K562 (cell line): ENCODE measurements around the gene C4BPB. TPM values are rescaled to one million over a fixed set of nuclear protein-coding genes. Genes with fewer than 3 reads are reported as not detected.

ENCODE experiments used
- ATAC-seq: fragments of 200-7000 bp; cut with Tn5 transposase; 3 replicates; pipeline ENCODE4 v1.9.1; 2020; ENCODE audit warnings: moderate library complexity
- Bru-seq: library from RNA; stranded (reverse); fragments of 400-500 nt; gene quantifications from one replicate; lab custom pipeline; 2021; lab: Mats Ljungman, UMichigan
- BruChase-seq, 2 experiments: library from RNA; stranded (reverse); fragments of 400-500 nt; gene quantifications; one replicate each; lab custom pipeline; 2021; lab: Mats Ljungman, UMichigan
- BruUV-seq: library from RNA; stranded (reverse); fragments of 400-500 nt; replicated peaks from 2 replicates; lab custom pipeline; 2021; lab: Mats Ljungman, UMichigan
- CTCF ChIA-PET: fragments of 300-600 bp; formaldehyde crosslinking; extraction: SDS; loops from one replicate; lab custom pipeline; 2021; ENCODE audit warnings: low intra/inter-chr PET ratio; lab: Yijun Ruan, JAX
- POLR2A ChIA-PET: fragments of 300-600, 350-650 bp; sonication (Branson Sonifier 250); formaldehyde crosslinking; extraction: SDS; loops from one replicate; lab custom pipeline; 2021; ENCODE audit warnings: antibody characterized with exemption, inconsistent platforms; lab: Yijun Ruan, JAX
- DNase-seq, 4 experiments: peaks; one replicate each; pipeline versions ENCODE4 v3.0.0 to v3.0.0-alpha.2; 2011 to 2018; ENCODE audit warnings: low spot score in 3 of 4, mixed read lengths in 3 of 4; ENCODE audit errors: extremely low read depth in 1 of 4
- FAIRE-seq: peaks from 2 replicates; lab custom pipeline; 2011; peaks lifted over from hg19 to GRCh38; lab: Jason Lieb, UNC
- H2AFZ ChIP-seq: 2 replicates; pipeline ENCODE4 v1.6.0; 2011; ENCODE audit warnings: low read depth, low read length, control low read depth, inconsistent platforms
- H3K27ac ChIP-seq: fragments of 200-600 bp; 3 replicates; pipeline ENCODE4 v1.8.0; 2011; ENCODE audit warnings: low read depth, mild to moderate bottlenecking, control low read depth, inconsistent platforms, low read length, moderate library complexity, mixed read lengths; ENCODE audit errors: extremely low read depth
- H3K27me3 ChIP-seq, 2 experiments: fragments of 300-600 bp in 1 of 2; 2 replicates in 1 of 2; 3 replicates in 1 of 2; pipeline versions ENCODE4 v1.6.0 to v1.8.0; 2011; ENCODE audit warnings: inconsistent platforms in 2 of 2, low read length in 2 of 2, mild to moderate bottlenecking in 1 of 2, mixed read lengths in 1 of 2, moderate library complexity in 1 of 2; ENCODE audit not compliant: control insufficient read depth in 2 of 2, insufficient read depth in 2 of 2
- H3K36me3 ChIP-seq: fragments of 300-600 bp; 3 replicates; pipeline ENCODE4 v1.8.0; 2011; ENCODE audit warnings: mild to moderate bottlenecking, low read length, inconsistent platforms; ENCODE audit not compliant: control insufficient read depth, insufficient read depth
- H3K4me1 ChIP-seq, 2 experiments: fragments of 200-600 bp in 1 of 2; replicated peaks in 1 of 2; 2 replicates in 1 of 2; 3 replicates in 1 of 2; pipeline versions ENCODE4 v1.5.1 to v1.8.0; 2011; ENCODE audit warnings: inconsistent platforms in 2 of 2, low read length in 2 of 2, mild to moderate bottlenecking in 1 of 2, mixed read lengths in 1 of 2, moderate library complexity in 1 of 2; ENCODE audit not compliant: control insufficient read depth in 2 of 2, insufficient read depth in 2 of 2
- H3K4me2 ChIP-seq: 2 replicates; pipeline ENCODE4 v1.6.1; 2011; ENCODE audit warnings: low read length, control low read depth, inconsistent platforms, mixed read lengths; ENCODE audit not compliant: insufficient read depth
- H3K4me3 ChIP-seq: fragments of 200-600 bp; sonication (generic), shearing (Covaris generic); 2 replicates; pipeline ENCODE4 v1.5.1; 2016; ENCODE audit warnings: control low read depth, inconsistent platforms
- H3K79me2 ChIP-seq: fragments of 200-600 bp; 3 replicates; pipeline ENCODE4 v1.8.0; 2011; ENCODE audit warnings: low read length, inconsistent platforms; ENCODE audit not compliant: control insufficient read depth, insufficient read depth
- H3K9ac ChIP-seq, 2 experiments: 2 replicates each; pipeline versions ENCODE4 v1.6.0 to v1.6.1; 2011; ENCODE audit warnings: low read depth in 2 of 2, low read length in 2 of 2, control low read depth in 1 of 2, inconsistent platforms in 1 of 2, mild to moderate bottlenecking in 1 of 2, mixed read lengths in 1 of 2; ENCODE audit not compliant: insufficient read depth in 1 of 2
- H3K9me1 ChIP-seq: one replicate; pipeline ENCODE4 v1.6.0; 2011; ENCODE audit warnings: inconsistent platforms, mild to moderate bottlenecking, low read length, moderate library complexity; ENCODE audit not compliant: control insufficient read depth, insufficient read depth
- H3K9me3 ChIP-seq: replicated peaks from 2 replicates; pipeline ENCODE4 v1.5.1; 2011; ENCODE audit warnings: low read depth, low read length, inconsistent platforms; ENCODE audit not compliant: control insufficient read depth, insufficient read depth
- H4K20me1 ChIP-seq: replicated peaks from 2 replicates; pipeline ENCODE4 v1.6.1; 2011; ENCODE audit warnings: low read length, inconsistent platforms, mixed read lengths; ENCODE audit not compliant: control insufficient read depth, insufficient read depth
- CBX5 ChIP-seq: IDR thresholded peaks from 2 replicates; pipeline ENCODE4 v1.6.1; 2014; ENCODE audit warnings: low read depth, borderline replicate concordance
- HLTF ChIP-seq: fragments of 450-650 bp; IDR thresholded peaks from 2 replicates; pipeline ENCODE4 v1.6.1; 2016
- NCOA2 ChIP-seq, 2 experiments: fragments of 450-650 bp; IDR thresholded peaks; 2 replicates each; pipeline ENCODE4 v1.6.1; 2018; ENCODE audit warnings: mild to moderate bottlenecking in 2 of 2, moderate library complexity in 1 of 2; ENCODE audit not compliant: partially characterized antibody in 2 of 2
- NFIC ChIP-seq: fragments of 450-650 bp; IDR thresholded peaks from 2 replicates; pipeline ENCODE4 v1.6.1; 2017; ENCODE audit warnings: mild to moderate bottlenecking, inconsistent platforms
- PPARD ChIP-seq: fragments of 250-450 bp; sonication (Bioruptor Pico); IDR thresholded peaks from 2 replicates; pipeline ENCODE4 v1.8.0; 2022; ENCODE audit warnings: inconsistent platforms, mild to moderate bottlenecking, moderate library complexity
- TSC22D4 ChIP-seq: fragments of 450-650 bp; IDR thresholded peaks from 2 replicates; pipeline ENCODE4 v1.6.1; 2016; ENCODE audit warnings: missing genetic modification characterization, missing biosample characterization, control low read depth
- ZNF347 ChIP-seq: fragments of 450-650 bp; formaldehyde crosslinking; IDR thresholded peaks from 2 replicates; pipeline ENCODE4 v1.4.0; 2020; ENCODE audit warnings: low read depth, mild to moderate bottlenecking, moderate library complexity
- WGBS: fragments of 100-300 bp; shearing (Covaris generic); methylation state at CpG from one replicate; pipeline ENCODE4 v1.1.6; 2016; ENCODE audit warnings: low coverage, mixed read lengths; ENCODE audit not compliant: insufficient coverage; ENCODE audit errors: missing lambda C conversion rate; 5-methylcytosine and 5-hydroxymethylcytosine counted together
- in situ Hi-C: fragments of 300-500 bp; cut with MboI; formaldehyde crosslinking; loops from 4 replicates; pipeline ENCODE4 v1.15.0; 2018; ENCODE audit warnings: inconsistent platforms, mixed read lengths
- intact Hi-C: fragments of 100-400 bp; cut with micrococcal nuclease; formaldehyde crosslinking; loops from 2 replicates; pipeline ENCODE4 v1.14.2; 2022
- long read RNA-seq, 3 experiments: library from polyadenylated mRNA in 2 of 3; library from RNA in 1 of 3; unstranded in 2 of 3; stranded (forward) in 1 of 3; transcript quantifications; one replicate each; pipeline ENCODE4 v2.0.0, GENCODE V29; 2019 to 2022
- polyA minus RNA-seq, 3 experiments: library from RNA; depleted of rRNA, polyadenylated mRNA; stranded (reverse); fragments of >200 nt; gene quantifications; 2 replicates each; pipeline ENCODE4 v1.2.3, GENCODE V29; 2011
- polyA plus RNA-seq, 8 experiments: library from polyadenylated mRNA; depleted of rRNA in 4 of 8; stranded (reverse) in 5 of 8; unstranded in 3 of 8; fragments of >200 nt; fragmentation: Nextera tagmentation in 2 of 8; fragmentation: Illumina TruSeq in 1 of 8; extraction: Ambion mirVana in 2 of 8; extraction: Trizol in 1 of 8; gene quantifications; 2 replicates each; pipeline versions ENCODE4 v1.2.1 to v1.2.3, GENCODE V29; 2011 to 2014; ENCODE audit warnings: inconsistent platforms in 1 of 8, missing spikeins in 1 of 8
- total RNA-seq, 7 experiments: library from RNA; depleted of rRNA in 6 of 7; stranded (reverse); fragments of >200 nt in 6 of 7; fragmentation: Illumina TruSeq in 2 of 7; extraction: Trizol in 2 of 7; gene quantifications; 2 replicates each; pipeline versions ENCODE4 v1.2.1 to v1.2.3, GENCODE V29; 2011 to 2021; ENCODE audit warnings: low replicate concordance in 1 of 7

C4BPB gene
- total RNA-seq (2011; cell fraction: chromatin; rRNA removed; ENCODE audit: low replicate concordance) = not detected in 2 replicates
- not detected in 2 replicates for total RNA-seq (2011; cell fraction: nucleolus; rRNA removed)
- not detected in 2 replicates for total RNA-seq (2011; cell fraction: nucleoplasm; rRNA removed)
- total RNA-seq (2014; rRNA removed) (not detected in 2 replicates), total RNA-seq (2014; rRNA removed; fragmentation: Illumina TruSeq; extraction: Trizol) (not detected in 2 replicates), total RNA-seq (2015; rRNA removed; fragmentation: Illumina TruSeq; extraction: Trizol) (not detected in 2 replicates), total RNA-seq (2021) (not detected in 2 replicates), polyA plus RNA-seq (2011; rRNA removed) (not detected in 2 replicates), polyA plus RNA-seq (2014; fragmentation: Illumina TruSeq; extraction: Trizol) (not detected in 2 replicates), polyA plus RNA-seq (2014; fragmentation: Nextera tagmentation; extraction: Ambion mirVana) (not detected), polyA plus RNA-seq (2014; rRNA removed) (not detected in 2 replicates), polyA minus RNA-seq (2011; rRNA and poly(A)+ RNA removed) (0.12 TPM in 1 of 2 replicates, not detected in the other), Bru-seq, nascent RNA (percentile 18 among the genes with signal in this experiment), BruChase-seq, experiment 1, labeled RNA remaining after a 2-hour chase (percentile 35 among the genes with signal in this experiment), BruChase-seq, experiment 2, labeled RNA remaining after a 6-hour chase (percentile 34 among the genes with signal in this experiment)
- 0.03 TPM in 1 of 2 replicates, not detected in the other for polyA plus RNA-seq (2011; cell fraction: cytosol; rRNA removed)
- polyA plus RNA-seq (2011; cell fraction: nucleus; rRNA removed) = not detected in 2 replicates
- not detected in 2 replicates for polyA plus RNA-seq (2012)
- polyA minus RNA-seq (2011; cell fraction: cytosol; rRNA and poly(A)+ RNA removed) = 2.3 and 3.0 TPM in 2 replicates
- polyA minus RNA-seq (2011; cell fraction: nucleus; rRNA and poly(A)+ RNA removed) = 0.22 and 0.54 TPM in 2 replicates
- long read RNA-seq, experiment 1 = 0 reads
- long read RNA-seq, experiment 2 = 0 reads
- long read RNA-seq, experiment 3 = 0 reads

GRCh38 chr1:207088701-207089626 lies at the start of gene C4BPB:
C4BPB (plus strand) TSS chr1:207088860; CDS start chr1:207089532, 672 bp downstream.
- FAIRE-seq = no peak
- DNase-seq = no peak
- Histone ChIP-seq H2AFZ (peak within 1 kb of the TSS; percentile 54), H3K4me2 (no peak within 1 kb of the TSS), H3K9ac (no peak within 1 kb of the TSS), H3K27ac (no peak within 1 kb of the TSS), H3K9me3 (no peaks in the 10 kb centered on the region)
- WGBS = 70% methylated on average over 9 of the region's 9 CpGs
- no peak for ATAC-seq
- TF ChIP-seq NCOA2 (IDR thresholded peaks at IDR 0.05; ENCODE audit: partially characterized antibody in 2 of 2) (no peak), CBX5 (no peak), ZNF347 (CRISPR knock-in tag) (no peak), NFIC (peak; percentile 54), PPARD (CRISPR knock-in tag) (no peak), TSC22D4 (tag) (no peak), HLTF (no peak)
- TF ChIP-seq, all 486 proteins: peak for 1
- CTCF ChIA-PET = interaction anchor here (0.6 kb wide), 1 partner anchor 363 kb away, joined by 3 read pairs; no protein-coding TSS in a partner anchor
- Histone ChIP-seq H3K4me3 (no peak within 1 kb of the TSS), H3K4me1 (peaks cover 0 to 13% of the 10 kb centered on the region in 2 experiments; a peak in 4 of 5 replicates), H3K27me3 (no peaks in the 10 kb centered on the region), H4K20me1 (no peaks in the 10 kb centered on the region), H3K36me3 (no peaks in the 10 kb centered on the region), H3K9me1 (no peaks in the 10 kb centered on the region), H3K79me2 (no peaks in the 10 kb centered on the region)
- no TSS peak for BruUV-seq
- intact Hi-C loops = no loop called here
- POLR2A ChIA-PET = no interaction called here
- in situ Hi-C loops = loop anchor here (5.0 kb wide), 1 partner anchor 318 kb away; no protein-coding TSS in a partner anchor
